ENCODE measurements around the gene CPLANE1.

DNA sequence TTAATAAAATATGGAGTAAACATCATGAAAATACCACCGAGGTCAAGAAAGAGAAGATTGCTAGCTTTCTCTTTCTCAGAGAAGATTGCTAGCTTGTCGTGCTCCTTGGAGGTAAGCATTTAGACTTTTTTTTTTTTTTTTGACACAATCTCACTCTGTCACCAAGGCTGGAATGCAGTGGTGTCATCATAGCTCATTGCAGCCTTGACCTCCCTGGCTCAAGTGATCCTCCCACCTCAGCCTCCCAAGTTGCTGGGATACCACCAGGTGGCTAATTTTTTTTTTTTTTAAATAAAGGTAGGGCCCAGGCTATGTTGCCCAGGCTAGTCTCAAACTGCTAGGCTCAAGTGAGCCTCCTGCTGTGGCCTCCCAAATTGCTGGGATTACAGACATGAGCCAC, 26.3 kb upstream of the CPLANE1 start:
- TF ChIP-seq POLR2A (IDR thresholded peaks at IDR 0.05; ENCODE audit: low read depth) (no peak), POLR2AphosphoS5 (IDR thresholded peaks at IDR 0.05) (no peak), CTCF (IDR thresholded peaks at IDR 0.05) (no peak), EP300 (IDR thresholded peaks at IDR 0.05) (no peak)
